GM19035 (cell line): ENCODE data around the gene NNT.
"Not testable (repeated sequence)": the region's sequence is repeated elsewhere in the genome, so short reads cannot be mapped to it uniquely, and the experiment has no call there.

Experiments used
- ATAC-seq: cut with Tn5 transposase; IDR thresholded peaks from one replicate; pipeline ENCODE4 v1.9.1; 2021; ENCODE audit not compliant: unreplicated experiment

NNT gene

DNA sequence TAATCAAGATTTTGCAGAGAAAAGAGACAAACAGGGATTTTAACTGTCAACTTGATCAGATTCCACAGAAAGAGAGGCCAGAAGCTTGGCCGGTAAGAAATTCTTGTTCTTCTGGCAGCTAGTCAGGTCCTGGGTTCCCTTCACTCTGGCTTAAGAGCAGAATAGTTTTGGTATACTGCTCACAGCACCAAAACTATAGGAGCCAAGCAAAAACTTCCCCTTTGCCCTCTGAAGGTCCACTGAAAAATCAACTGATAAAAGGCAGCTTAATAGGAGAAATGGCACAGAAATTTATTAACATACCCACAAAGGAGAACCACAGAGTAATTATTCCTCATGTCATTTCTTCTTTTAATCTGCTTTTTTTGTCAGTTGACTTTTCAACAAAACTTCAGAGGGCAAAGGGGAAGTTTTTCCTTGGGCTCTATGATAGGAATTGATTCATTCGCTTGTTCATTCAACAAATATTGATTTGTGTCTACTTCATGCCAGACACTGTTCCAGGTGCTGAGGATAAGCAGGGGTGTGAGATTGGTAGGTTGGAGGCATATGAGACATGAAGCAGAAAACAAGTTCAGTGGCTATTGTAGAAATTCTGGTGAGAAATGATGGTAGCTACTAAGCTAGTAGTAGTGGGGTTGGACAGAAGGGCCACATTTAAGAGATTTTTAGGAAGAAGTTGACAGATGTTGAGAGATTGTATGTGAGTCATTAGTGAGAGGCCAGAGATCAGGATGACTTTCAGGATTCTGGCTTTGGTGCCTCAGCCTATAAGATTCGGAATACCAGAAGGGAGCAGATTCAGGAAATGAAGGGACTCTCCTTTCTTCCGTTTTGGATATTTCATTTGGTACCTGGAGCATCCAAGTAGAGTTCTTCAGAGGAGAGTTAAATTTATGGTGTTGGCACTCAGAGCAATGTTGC, 20.6 kb upstream of the NNT start:
- ATAC-seq = no peak

DNA sequence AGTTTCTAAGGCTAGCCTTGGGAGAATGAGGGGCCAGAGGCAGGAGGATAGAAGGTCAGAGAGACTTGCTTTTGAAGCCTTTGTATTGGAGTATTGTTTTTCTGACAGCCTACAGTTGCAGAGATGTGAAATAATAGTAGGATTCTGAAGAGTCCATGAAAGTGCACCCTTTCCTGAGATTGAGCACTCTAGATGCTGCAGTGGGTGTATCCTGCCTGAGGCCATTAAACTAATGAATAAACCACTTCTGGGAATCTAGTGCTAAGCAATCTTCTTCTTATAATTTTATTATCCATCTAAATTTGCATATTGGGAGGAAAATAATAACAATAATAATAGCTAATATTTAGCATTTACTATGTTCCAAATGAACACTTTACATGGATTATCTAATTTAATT, 19.3 kb upstream of the NNT start:
- ATAC-seq = no peak

DNA sequence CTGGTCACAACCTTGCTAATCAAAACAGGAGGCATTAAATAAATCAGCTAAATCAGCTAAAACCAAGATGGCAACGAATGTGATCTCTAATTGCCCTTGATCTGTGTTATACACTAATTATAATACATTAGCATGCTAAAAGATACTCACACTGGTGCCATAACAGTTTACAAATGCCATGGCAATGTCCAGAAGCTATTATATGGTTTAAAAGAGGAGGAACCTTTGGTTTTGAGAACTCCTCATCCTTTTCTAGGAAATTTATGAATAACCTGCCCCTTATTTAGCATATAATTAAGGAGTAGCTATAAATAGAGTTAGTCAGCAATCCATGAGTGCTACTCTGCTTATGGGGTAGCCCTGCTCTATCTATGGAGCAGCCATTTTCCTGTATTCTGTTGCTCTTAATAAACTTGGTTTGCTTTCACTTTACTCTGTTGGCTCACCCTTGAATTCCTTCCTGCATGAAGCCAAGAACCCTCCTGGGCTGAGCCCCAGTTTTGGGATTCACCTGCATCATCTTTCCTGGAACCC, 18.7 kb upstream of the NNT start:
- ATAC-seq = no peak

DNA sequence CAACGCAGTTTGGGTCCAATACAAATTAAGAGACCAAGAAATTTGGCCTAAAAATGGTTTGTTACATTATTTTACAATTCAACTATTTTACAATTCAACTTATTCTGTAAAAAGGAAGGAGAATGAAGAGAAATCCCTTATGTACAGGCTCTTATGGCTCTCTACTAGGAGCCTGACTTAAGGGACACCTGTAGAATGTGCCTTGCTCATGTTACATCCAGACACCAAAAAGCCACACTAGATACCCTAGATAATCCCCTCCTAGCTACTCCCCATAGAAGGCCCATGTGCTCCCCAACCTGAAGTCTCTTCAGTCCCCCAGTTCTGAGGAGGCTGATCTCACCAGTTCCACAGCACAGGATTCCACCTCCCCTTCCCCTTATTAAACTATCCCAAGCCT, 14.1 kb upstream of the NNT start:
- no peak for ATAC-seq

DNA sequence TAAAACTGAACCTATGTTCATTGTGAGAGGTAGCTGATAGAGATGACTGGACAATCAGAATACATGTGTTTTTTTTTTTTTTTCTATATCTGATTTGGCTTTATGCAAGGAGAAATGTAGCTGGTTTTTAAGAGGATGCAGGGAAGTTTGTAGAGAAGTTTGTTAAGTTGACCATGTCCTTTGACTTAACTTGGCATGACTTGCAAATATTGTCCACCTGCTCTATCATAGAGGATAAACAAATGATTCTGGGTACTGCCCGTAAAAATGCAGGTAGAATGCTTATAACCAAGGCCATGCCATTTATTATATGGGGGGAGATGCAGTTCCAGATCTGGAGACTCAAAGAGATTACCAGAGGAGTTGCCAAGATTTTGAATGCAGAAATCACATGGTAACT, 13.7 kb upstream of the NNT start:
- ATAC-seq = no peak

DNA sequence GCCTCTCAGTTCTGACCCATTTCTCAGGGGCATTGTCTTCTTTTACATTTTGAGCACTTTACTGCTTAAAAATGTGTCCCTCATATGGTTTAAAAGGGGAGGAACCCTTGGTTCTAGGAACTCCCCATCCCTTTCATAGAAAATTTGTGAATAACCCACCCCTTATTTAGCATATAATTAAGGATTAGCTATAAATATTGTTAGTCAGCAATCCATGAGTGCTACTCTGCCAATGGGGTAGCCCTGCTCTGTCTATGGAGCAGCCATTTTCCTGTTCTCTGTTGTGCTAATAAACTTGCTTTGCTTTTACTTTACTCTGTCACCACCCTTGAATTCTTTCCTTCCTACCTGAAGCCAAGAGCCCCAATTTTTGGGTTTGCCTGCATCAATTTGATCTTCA, 12.3 kb upstream of the NNT start:
- no peak for ATAC-seq

DNA sequence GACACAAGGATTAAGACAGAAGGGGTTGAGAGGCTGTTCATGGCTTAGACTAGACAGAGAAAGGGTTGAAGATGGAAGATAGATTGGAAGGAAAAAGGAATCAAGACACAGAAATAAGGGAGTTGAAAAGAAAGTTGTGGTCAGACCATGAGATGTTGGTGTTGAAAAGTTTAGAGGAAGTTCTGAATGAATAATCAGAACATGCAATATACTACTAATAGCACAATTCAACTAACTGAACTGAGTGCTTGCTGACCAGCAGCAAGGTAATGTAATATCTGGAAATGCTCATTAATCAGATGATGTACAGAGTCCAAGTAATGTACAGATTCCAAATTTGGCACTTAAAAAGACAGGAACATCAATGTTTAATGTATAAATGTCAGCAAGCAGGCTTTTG, 10.6 kb upstream of the NNT start:
- ATAC-seq = no peak

DNA sequence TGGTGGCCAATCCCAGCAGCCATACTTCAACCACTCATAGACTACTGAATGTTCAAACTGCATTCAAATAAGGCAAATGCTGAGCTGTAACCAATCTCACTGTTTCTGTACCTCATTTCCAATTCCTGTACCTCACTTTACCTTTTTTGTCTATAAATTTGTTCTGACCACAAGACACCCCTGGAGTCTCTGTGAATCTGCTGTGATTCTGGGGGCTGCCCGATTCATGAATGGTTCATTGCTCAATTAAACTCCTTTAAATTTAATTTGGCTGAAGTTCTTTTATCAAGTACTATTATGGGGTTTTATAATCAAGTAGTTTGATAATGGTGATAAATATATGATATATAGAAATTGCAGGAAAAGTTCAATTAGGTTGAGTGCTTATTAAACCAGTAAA, 4.1 kb upstream of the NNT start:
- not testable (repeated sequence) for ATAC-seq

DNA sequence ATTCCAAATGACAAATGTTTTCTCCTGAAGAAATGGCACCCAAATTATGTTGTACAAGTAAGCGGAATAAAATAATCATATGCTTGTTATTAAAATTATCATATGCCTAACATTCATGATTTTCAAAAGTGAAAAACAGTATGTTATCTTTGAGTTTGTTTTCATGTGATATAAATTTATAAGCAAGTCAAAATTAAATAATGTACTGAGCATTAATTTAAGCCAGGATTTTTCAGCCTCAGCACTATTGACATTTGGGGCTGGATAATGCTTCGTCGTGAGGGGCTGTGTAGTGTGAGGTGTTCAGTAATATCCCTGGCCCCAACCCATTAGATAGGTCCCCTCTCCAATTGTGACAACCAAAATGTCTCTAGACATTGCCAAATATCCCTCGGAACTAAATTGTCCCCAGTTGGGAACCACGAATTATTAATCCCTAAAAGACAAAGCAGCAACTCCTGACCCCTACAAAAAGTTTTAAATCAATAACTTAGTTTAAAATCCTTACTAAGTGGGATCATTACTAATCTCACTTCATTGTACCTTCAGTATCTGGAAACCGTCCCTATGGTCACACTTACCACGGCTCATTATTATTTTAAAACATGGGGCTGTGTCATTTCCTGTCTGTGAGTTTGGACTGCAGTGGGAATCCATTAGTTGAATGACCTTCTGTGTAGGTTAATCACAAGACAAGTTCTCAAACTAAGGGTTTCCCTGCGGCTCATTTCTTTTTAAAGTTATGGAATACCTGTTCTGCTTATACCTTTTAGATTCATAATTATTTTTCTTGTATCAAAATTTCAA, 1.3 kb upstream of the NNT start:
- ATAC-seq = peak; percentile 37

DNA sequence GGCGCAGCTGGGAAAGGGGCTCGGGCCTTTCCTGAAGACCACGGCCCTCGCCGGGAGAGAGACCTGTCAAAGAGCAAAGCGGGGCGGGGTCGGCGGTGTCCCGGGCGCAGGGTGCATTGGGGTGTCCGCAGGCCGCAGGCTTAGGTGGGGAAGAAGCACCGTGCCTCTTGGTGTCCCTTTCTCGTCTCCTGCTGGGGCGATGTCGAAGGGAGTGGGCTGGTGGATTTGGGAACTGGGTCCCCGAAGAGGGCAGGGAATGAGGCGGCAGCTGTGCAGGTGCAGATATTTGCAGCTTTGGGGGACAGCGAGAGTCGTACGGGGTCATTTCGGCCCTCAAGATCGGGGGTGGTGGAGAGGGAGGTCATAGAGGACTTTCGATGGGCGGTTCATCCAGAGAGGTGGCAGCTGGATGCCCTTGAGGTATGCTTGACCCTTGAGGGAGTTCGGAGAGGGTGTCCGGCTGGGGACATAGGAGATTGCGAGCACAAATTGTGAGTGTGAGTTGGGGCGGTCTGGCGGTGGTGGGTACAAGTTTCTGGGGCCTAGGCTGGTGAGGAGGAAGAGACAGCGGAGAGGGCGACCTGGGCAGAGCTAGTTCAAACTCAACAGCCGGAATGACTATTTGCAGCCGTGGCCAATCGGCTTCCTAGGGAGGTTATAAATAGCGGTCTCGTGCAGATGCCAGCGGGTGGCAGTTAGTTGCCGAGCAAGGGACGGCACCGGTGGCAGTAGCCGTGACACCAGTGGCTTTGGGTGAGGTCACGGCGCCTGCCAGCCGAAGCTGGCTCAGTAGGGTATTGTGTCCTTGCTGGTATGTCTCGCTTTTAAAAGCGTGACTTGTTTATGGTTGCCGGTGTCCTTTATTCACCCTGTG, 601 bp downstream of the NNT start:
- ATAC-seq = peak; percentile 41

DNA sequence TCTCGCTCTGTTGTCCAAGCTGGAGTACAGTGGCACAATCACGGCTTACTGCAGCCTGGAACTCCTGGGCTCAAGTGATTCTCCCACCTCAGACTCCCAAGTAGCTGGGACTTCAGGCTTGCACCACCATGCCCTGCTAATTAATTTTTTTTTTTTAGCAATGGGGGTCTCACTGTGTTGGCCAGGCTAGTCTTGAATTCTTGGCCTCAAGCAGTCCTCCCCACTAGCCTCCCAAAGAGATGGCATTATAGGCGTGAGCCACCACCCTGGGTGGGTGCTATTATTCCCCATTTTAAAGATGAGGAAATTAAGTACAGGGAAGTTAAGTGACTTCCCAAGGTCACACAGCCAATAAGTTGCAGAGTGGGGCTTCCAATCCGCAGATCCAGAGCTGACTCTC, 1.7 kb downstream of the NNT start:
- ATAC-seq = no peak

DNA sequence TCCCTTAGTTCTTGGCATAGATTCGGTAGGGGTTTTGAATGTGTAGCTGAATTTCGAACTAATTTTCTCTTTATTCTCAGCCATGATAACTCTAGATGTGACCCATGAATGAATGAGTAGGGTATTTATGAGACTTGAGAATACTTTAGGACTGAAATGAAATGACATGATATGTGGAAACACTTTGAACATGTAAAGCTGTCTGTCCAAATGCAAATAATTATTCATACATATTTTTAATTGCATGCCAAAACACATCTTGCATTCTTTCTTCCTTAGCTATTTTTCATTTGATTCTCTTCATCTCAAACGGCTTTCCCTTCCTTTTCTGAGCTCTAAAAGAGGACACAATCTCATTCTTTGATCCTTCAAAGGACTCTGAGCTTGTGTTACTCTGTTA, 3.4 kb downstream of the NNT start:
- no peak for ATAC-seq

DNA sequence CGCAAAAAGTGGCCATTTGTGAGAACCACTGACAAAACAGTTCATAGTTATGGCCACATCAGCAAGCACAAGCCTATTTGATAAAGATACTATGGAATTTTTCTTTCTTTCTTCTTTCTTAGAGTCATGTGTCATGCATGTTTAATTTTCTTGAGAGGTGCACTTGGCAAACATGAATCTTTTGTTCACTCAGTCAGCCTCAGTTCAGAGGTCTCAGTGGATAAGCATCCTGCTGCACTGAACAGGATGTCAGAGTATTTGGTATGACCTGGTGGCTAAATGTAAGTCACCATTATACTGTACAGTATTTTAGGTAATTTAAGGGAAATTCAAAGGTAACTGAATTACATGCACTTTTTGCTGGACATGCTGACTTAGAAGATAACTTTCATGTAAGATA, 5.4 kb downstream of the NNT start:
- ATAC-seq = no peak

DNA sequence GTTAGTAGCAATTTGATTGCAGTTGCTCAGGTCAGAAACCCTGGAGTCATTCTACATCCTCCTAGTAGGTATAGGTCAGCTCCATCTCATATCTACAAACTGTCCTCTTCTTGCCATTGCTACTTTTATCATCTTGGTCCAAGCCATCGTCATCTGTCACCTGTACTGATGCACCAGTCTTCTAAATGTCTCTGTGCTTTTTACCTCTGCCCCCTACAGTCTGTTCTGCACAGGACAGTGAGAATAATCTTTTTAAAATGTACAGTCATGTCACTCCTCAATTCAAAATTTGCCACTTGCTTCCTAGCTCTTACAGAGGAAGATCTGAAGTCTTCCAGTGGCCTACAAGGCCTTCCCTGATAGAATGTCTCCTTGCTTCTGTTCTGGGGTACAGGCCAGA, 6.8 kb downstream of the NNT start:
- peak; percentile 79 for ATAC-seq

DNA sequence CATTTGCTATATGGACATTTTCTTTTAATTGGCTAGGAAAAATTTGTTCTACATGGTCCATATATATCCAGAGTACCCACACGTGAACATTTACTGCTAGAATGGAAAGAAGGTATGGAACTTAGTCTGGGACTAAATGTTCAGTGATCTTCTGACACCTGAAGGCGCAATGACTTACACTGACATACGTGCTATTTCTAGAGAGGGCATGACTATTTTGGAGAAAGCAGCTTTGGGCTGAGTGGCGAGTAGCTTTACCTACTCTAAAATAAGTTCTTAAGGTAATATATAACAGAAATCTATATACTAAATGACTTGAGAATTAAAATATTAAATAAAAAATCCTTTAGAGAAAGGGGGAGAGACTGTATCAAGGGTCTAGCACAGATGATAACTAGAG, 10.4 kb downstream of the NNT start:
- ATAC-seq = no peak

DNA sequence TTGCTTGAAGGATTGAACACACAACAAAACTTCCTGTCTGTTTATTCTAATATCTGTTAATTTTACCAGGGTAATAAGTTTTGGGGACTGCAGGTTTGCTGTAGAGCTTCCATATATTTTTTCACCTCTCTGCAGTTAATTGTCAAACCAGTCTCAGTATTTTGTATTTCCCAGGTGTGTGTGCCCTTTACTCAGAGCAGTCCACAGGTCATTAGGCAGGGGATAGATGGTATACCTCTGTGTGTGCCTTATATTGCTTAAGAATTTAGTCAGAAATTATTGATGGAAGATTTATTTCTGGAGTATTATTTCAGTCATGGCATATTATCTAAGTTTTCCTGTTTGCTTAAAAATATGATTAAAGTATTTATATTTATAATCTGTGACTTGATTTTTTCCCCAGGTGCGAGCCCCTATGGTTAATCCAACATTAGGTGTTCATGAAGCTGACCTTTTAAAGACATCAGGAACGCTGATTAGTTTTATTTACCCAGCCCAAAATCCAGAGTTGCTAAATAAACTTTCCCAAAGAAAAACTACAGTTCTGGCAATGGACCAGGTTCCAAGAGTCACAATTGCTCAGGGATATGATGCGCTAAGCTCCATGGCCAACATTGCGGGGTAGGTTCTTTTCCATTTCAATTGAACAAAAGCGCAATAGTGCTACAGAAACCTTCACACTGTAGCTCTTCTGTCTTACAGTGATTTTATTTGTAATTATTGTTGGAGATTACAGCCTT, 12.6 kb downstream of the NNT start:
- ATAC-seq = no peak

DNA sequence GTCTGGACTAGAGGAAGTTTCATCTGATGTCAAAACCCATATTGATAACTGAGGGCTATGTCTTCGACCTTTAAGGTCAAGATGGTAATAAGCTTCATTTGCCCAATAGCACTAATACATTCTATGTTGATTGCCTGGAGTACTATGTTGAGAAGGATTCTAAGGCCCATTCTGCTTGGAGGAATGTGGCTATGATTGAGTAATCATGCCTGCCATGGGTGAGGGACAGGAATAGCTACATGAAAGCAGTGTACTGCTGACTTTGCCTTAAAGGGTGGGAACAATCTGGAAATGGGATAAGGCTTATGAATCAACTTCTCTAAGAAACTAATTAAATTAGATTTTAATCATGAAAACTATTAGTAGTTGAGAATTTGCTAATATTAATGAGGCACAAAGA, 13.6 kb downstream of the NNT start:
- no peak for ATAC-seq

DNA sequence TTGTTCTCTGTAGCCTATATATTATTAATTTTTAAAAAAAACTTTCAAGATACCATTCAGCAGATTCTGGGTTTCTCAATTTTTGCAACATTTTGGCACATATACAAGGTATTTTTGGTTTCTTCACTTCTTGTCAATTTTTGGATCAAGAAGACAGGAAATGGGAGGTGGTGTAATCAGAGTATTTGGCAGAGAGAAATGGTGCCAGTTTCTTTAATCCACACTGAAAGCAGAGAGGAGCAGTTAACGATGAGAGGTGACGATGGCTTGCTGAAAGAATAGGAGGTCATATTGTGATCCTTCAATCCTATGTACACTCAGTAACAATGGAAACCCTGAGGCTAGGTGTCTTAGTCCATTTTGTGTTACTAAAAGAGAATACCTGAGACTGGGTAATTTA, 16.4 kb downstream of the NNT start:
- ATAC-seq = no peak

DNA sequence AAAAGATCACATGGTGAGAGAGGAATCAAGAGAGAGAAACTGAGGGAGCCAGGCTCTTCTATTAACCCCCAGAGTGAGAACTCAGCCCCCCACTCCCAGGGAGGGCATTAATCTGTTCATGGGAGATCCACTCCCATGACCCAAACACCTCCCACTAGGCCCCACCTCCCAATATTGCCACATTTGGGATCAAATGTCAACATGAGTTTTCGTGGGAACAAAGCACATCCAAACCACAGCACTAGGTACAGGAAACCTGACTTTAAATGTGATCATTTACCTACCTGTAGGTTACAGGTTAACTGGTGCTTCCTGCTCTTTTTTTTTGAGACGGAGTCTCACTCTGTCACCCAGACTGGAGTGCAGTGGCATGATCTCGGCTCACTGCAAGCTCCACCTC, 16.9 kb downstream of the NNT start:
- ATAC-seq = no peak

DNA sequence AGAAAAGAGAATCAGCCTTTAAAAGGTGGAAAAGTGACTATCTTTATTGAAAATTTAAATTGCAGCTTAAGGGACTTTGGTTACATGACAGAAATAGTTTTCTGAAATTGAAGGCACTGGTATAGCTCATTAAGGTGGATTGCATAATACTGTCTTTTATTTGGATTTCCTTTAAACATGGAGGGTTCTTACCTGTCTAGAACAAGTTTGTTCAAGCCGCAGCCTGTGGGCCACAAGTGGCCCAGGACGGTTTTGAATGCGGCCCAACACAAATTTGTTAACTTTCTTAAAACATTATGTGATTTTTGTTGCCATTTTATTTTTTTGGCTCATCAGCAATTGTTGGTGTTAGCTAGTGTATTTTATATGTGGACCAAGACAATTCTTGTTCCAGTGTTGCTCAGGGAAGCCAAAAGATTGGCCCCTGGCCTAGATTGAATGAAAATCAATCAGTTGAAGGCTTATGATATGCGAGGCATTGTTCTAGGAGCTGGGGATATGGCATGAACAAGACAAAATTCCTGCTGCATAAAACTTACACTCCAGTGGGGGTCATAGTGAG, 18.0 kb downstream of the NNT start:
- ATAC-seq = no peak
